Keratinocyte (primary cell): ENCODE measurements around the gene PYY. TPM values are rescaled to one million over a fixed set of nuclear protein-coding genes. Genes with fewer than 3 reads are reported as not detected.

Experiments
- DNase-seq: peaks from one replicate; pipeline ENCODE4 v3.0.0-alpha.2; 2011; ENCODE audit warnings: low read depth, missing footprints, low spot score
- FAIRE-seq: peaks from 2 replicates; lab custom pipeline; 2011; peaks lifted over from hg19 to GRCh38; lab: Jason Lieb, UNC
- H2AFZ ChIP-seq: 2 replicates; pipeline ENCODE4 v1.6.0; 2012; ENCODE audit warnings: low read length, control low read depth, inconsistent platforms; ENCODE audit not compliant: control insufficient read depth
- H3K27ac ChIP-seq: 2 replicates; pipeline ENCODE4 v1.5.1; 2011; ENCODE audit warnings: low read length; ENCODE audit not compliant: control insufficient read depth, insufficient read depth
- H3K27me3 ChIP-seq: 3 replicates; pipeline ENCODE4 v1.6.0; 2011; ENCODE audit warnings: low read length; ENCODE audit not compliant: control insufficient read depth, insufficient read depth; ENCODE audit errors: extremely low read depth
- H3K36me3 ChIP-seq, 2 experiments: 2 replicates in 1 of 2; 3 replicates in 1 of 2; pipeline ENCODE4 v1.5.1; 2011; ENCODE audit warnings: low read length in 2 of 2, mild to moderate bottlenecking in 1 of 2; ENCODE audit not compliant: control insufficient read depth in 2 of 2, insufficient read depth in 2 of 2; ENCODE audit errors: extremely low read depth in 1 of 2
- H3K4me1 ChIP-seq: 3 replicates; pipeline ENCODE4 v1.5.1; 2011; ENCODE audit warnings: low read length; ENCODE audit not compliant: control insufficient read depth, insufficient read depth; ENCODE audit errors: extremely low read depth
- H3K4me2 ChIP-seq: 3 replicates; pipeline ENCODE4 v1.6.0; 2011; ENCODE audit warnings: low read depth, low read length; ENCODE audit not compliant: control insufficient read depth, insufficient read depth; ENCODE audit errors: extremely low read depth
- H3K4me3 ChIP-seq, 3 experiments: fragments of 200-600 bp in 1 of 3; sonication (generic) in 1 of 3; 2 replicates in 2 of 3; 3 replicates in 1 of 3; pipeline ENCODE4 v1.5.1; 2011 to 2016; ENCODE audit warnings: low read length in 3 of 3, mild to moderate bottlenecking in 3 of 3, control low read depth in 2 of 3, inconsistent platforms in 1 of 3, low read depth in 1 of 3, mixed read lengths in 1 of 3, mixed run types in 1 of 3, moderate library complexity in 1 of 3; ENCODE audit not compliant: control insufficient read depth in 2 of 3, insufficient read depth in 2 of 3; ENCODE audit errors: extremely low read depth in 1 of 3
- H3K79me2 ChIP-seq: 2 replicates; pipeline ENCODE4 v1.6.0; 2012; ENCODE audit warnings: low read length; ENCODE audit not compliant: control insufficient read depth, insufficient read depth
- H3K9ac ChIP-seq: 3 replicates; pipeline ENCODE4 v1.6.0; 2011; ENCODE audit warnings: low read length; ENCODE audit not compliant: control insufficient read depth, insufficient read depth; ENCODE audit errors: extremely low read depth
- H3K9me1 ChIP-seq: 3 replicates; pipeline ENCODE4 v1.6.0; 2011; ENCODE audit warnings: low read length; ENCODE audit not compliant: control insufficient read depth, insufficient read depth; ENCODE audit errors: extremely low read depth
- H3K9me3 ChIP-seq: 2 replicates; pipeline ENCODE4 v1.5.1; 2012; ENCODE audit warnings: low read depth, low read length; ENCODE audit not compliant: control insufficient read depth
- H4K20me1 ChIP-seq: 3 replicates; pipeline ENCODE4 v1.6.0; 2011; ENCODE audit warnings: low read length; ENCODE audit not compliant: control insufficient read depth, insufficient read depth; ENCODE audit errors: extremely low read depth
- CTCF ChIP-seq, 3 experiments: IDR thresholded peaks in 1 of 3; conservative IDR thresholded peaks in 1 of 3; optimal IDR thresholded peaks in 1 of 3; 2 replicates in 2 of 3; 3 replicates in 1 of 3; pipeline versions ENCODE3 to v1.5.1; 2011; ENCODE audit warnings: low read length in 3 of 3, mild to moderate bottlenecking in 3 of 3, moderate library complexity in 2 of 3, control low read depth in 1 of 3, inconsistent platforms in 1 of 3; ENCODE audit not compliant: insufficient read depth in 2 of 3; ENCODE audit errors: extremely low read depth in 1 of 3
- EZH2 ChIP-seq: IDR thresholded peaks from one replicate; pipeline ENCODE4 v1.6.1; 2012; ENCODE audit warnings: inconsistent platforms, mild to moderate bottlenecking, low read length, moderate library complexity
- dilution Hi-C: fragments of 300-500 bp; cut with MboI; formaldehyde crosslinking; loops from one replicate; pipeline ENCODE4 v1.7.0; 2020; ENCODE audit warnings: low sequenced_read_pairs; ENCODE audit not compliant: extremely low pct_ligation_motif_present
- polyA plus RNA-seq, 5 experiments: library from polyadenylated mRNA; depleted of rRNA in 3 of 5; stranded (reverse) in 3 of 5; stranded (forward) in 1 of 5; unstranded in 1 of 5; fragments of >200 nt; gene quantifications; 1 replicate in 1 of 5; 2 replicates in 3 of 5; 3 replicates in 1 of 5; pipeline versions ENCODE4 v1.2.1 to v1.2.3, GENCODE V29; 2011 to 2012; ENCODE audit warnings: missing spikeins in 2 of 5, low read depth in 1 of 5, low replicate concordance in 1 of 5

The PYY gene
- polyA plus RNA-seq, 1 donor (not counting 4 experiments of a cell fraction or from before 2014, with no cell fraction given): not detected

- TF ChIP-seq EZH2 (no peak), CTCF (optimal IDR thresholded peaks at IDR 0.05 in 1 of 3, IDR thresholded peaks at IDR 0.05 in 1 of 3, conservative IDR thresholded peaks at IDR 0.05 in 1 of 3; ENCODE audit: extremely low read depth in 1 of 3, insufficient read depth in 2 of 3, low read length in 3 of 3) (no peak)
- Histone ChIP-seq H3K4me2 (no peak overlapping the region), H3K9me1 (no peaks in the 10 kb centered on the region), H3K9ac (no peak overlapping the region), H3K36me3 (no peaks in the 10 kb centered on the region), H3K27me3 (peaks cover 18% of the 10 kb centered on the region), H3K9me3 (no peaks in the 10 kb centered on the region), H3K79me2 (no peaks in the 10 kb centered on the region), H3K27ac (no peak overlapping the region), H4K20me1 (no peaks in the 10 kb centered on the region), H2AFZ (no peak overlapping the region), H3K4me1 (peaks cover 10% of the 10 kb centered on the region), H3K4me3 (no peak overlapping the region)
- DNase-seq: no peak
- dilution Hi-C loops: no loop called here
- FAIRE-seq: no peak
These were observed 7.0 kb downstream of the PYY start for GRCh38 chr17:43946781-43947180.

- H4K20me1 ChIP-seq: no peaks in the 10 kb centered on the region
- no peak overlapping the region for H3K27ac ChIP-seq
- no peak overlapping the region for H2AFZ ChIP-seq
- H3K27me3 ChIP-seq: peaks cover 5% of the 10 kb centered on the region
- H3K4me3 ChIP-seq: no peak overlapping the region
- no peaks in the 10 kb centered on the region for H3K79me2 ChIP-seq
- no peak for TF ChIP-seq EZH2
- no peak for TF ChIP-seq CTCF (optimal IDR thresholded peaks at IDR 0.05 in 1 of 3, IDR thresholded peaks at IDR 0.05 in 1 of 3, conservative IDR thresholded peaks at IDR 0.05 in 1 of 3; ENCODE audit: extremely low read depth in 1 of 3, insufficient read depth in 2 of 3, low read length in 3 of 3)
- H3K9me3 ChIP-seq: no peaks in the 10 kb centered on the region
- no peaks in the 10 kb centered on the region for H3K9me1 ChIP-seq
- H3K9ac ChIP-seq: no peak overlapping the region
- dilution Hi-C loops: no loop called here
- peaks cover 10% of the 10 kb centered on the region for H3K4me1 ChIP-seq
- H3K36me3 ChIP-seq: no peaks in the 10 kb centered on the region
- H3K4me2 ChIP-seq: no peak overlapping the region
- DNase-seq: no peak
- FAIRE-seq: no peak
These were observed 8.5 kb downstream of the PYY start for GRCh38 chr17:43945074-43945829.
